Esophagus muscularis mucosa (tissue), 4 donors: ENCODE measurements around the gene TLCD1. TPM values are rescaled to one million over a fixed set of nuclear protein-coding genes. Genes with fewer than 3 reads are reported as not detected.

ENCODE experiments used
- DNase-seq: peaks from one replicate; pipeline ENCODE4 v3.0.0-alpha.2; 2017; ENCODE audit errors: extremely low spot score
- H3K27ac ChIP-seq, 4 donors: fragments of 200-600 bp; sonication (generic); replicated peaks in 1 of 4; 1 replicate in 3 of 4; 2 replicates in 1 of 4; pipeline ENCODE4 v1.5.1; 2016 to 2019; ENCODE audit warnings: mild to moderate bottlenecking in 1 of 4
- H3K27me3 ChIP-seq, 4 donors: fragments of 200-600 bp; sonication (generic); one replicate each; pipeline versions ENCODE4 v1.5.1 to v1.6.0; 2016 to 2019
- H3K36me3 ChIP-seq, 4 donors: fragments of 200-600 bp; sonication (generic); one replicate each; pipeline ENCODE4 v1.5.1; 2016 to 2019
- H3K4me1 ChIP-seq, 4 donors: fragments of 200-600 bp; sonication (generic); one replicate each; pipeline ENCODE4 v1.5.1; 2016 to 2019
- H3K4me3 ChIP-seq, 4 donors: fragments of 200-600 bp; sonication (generic); 1 replicate in 2 of 4; 2 replicates in 2 of 4; pipeline ENCODE4 v1.5.1; 2016 to 2019; ENCODE audit warnings: mild to moderate bottlenecking in 4 of 4, moderate library complexity in 1 of 4
- H3K9me3 ChIP-seq, 4 donors: fragments of 200-600 bp; sonication (generic); 1 replicate in 3 of 4; 2 replicates in 1 of 4; pipeline ENCODE4 v1.5.1; 2016 to 2019
- CTCF ChIP-seq, 3 experiments: fragments of 200-600 bp in 2 of 3; fragments of 450-650 bp in 1 of 3; sonication (generic) in 2 of 3; IDR thresholded peaks; one replicate each; pipeline ENCODE4 v1.5.1; 2017 to 2019; ENCODE audit warnings: antibody characterized with exemption in 3 of 3, mild to moderate bottlenecking in 2 of 3, moderate library complexity in 1 of 3
- EP300 ChIP-seq: sonication (generic); formaldehyde crosslinking; IDR thresholded peaks from one replicate; pipeline ENCODE4 v1.6.1; 2017; ENCODE audit warnings: antibody characterized with exemption
- POLR2A ChIP-seq: fragments of 450-650 bp; IDR thresholded peaks from one replicate; pipeline ENCODE4 v1.6.1; 2017; ENCODE audit warnings: antibody characterized with exemption, moderate library complexity, mild to moderate bottlenecking, low read depth
- POLR2AphosphoS5 ChIP-seq, 2 donors: sonication (generic); formaldehyde crosslinking; IDR thresholded peaks; one replicate each; pipeline ENCODE4 v1.6.1; 2017; ENCODE audit warnings: antibody characterized with exemption in 2 of 2
- WGBS: methylation state at CpG from one replicate; pipeline ENCODE4 v1.1.5; 2018; 5-methylcytosine and 5-hydroxymethylcytosine counted together
- intact Hi-C: fragments of 100-400 bp; cut with DNase I; formaldehyde crosslinking; loops from one replicate; pipeline ENCODE4 v1.15.1; 2023
- total RNA-seq, 4 donors: library from RNA; depleted of rRNA; stranded (reverse); fragments of >200 nt; gene quantifications; one replicate each; pipeline versions ENCODE4 v1.1.0 to v1.2.1, GENCODE V29; 2016

The TLCD1 gene
- total RNA-seq, 4 donors from 2014 or later = 1.0 to 1.5 (median 1.3) TPM; not detected in 1

- Histone ChIP-seq H3K9me3 (no peaks in the 10 kb centered on the region), H3K27me3 (no peaks in the 10 kb centered on the region), H3K4me3 (peak overlapping the region; percentile 67 to 95 (median 76)), H3K4me1 (peaks cover 50 to 72% (median 63%) of the 10 kb centered on the region in 4 donors), H3K27ac (peak overlapping the region; percentile 88 to 97 (median 90)), H3K36me3 (peaks cover 33 to 50% (median 46%) of the 10 kb centered on the region in 4 donors)
- 36% methylated on average over 18 of the region's 18 CpGs for WGBS
- no peak for DNase-seq
- no peak for TF ChIP-seq EP300
- no peak for TF ChIP-seq POLR2A
- TF ChIP-seq POLR2AphosphoS5 (IDR thresholded peaks at IDR 0.05) = no peak
- no peak for TF ChIP-seq CTCF (IDR thresholded peaks at IDR 0.05)
- intact Hi-C loops = no loop called here
Measured at GRCh38 chr17:28719021-28719433, 7.0 kb downstream of the TLCD1 start.

- intact Hi-C loops = no loop called here
- DNase-seq = no peak
- no peaks in the 10 kb centered on the region for H3K9me3 ChIP-seq
- peaks cover 50 to 72% (median 63%) of the 10 kb centered on the region in 4 donors for H3K4me1 ChIP-seq
- peak overlapping the region; percentile 88 to 97 (median 90) for H3K27ac ChIP-seq
- 37% methylated on average over 18 of the region's 18 CpGs for WGBS
- peaks cover 27 to 50% (median 45%) of the 10 kb centered on the region in 4 donors for H3K36me3 ChIP-seq
- H3K27me3 ChIP-seq = no peaks in the 10 kb centered on the region
- peak overlapping the region; percentile 68 to 95 (median 76) for H3K4me3 ChIP-seq
- TF ChIP-seq POLR2AphosphoS5 (IDR thresholded peaks at IDR 0.05) (no peak), POLR2A (no peak), EP300 (no peak), CTCF (IDR thresholded peaks at IDR 0.05) (no peak)
Measured at GRCh38 chr17:28718333-28719020, 7.6 kb downstream of the TLCD1 start.

- Histone ChIP-seq H3K27me3 (no peaks in the 10 kb centered on the region), H3K27ac (peak within 1 kb of the TSS; percentile 88 to 97 (median 90)), H3K4me1 (peaks cover 50 to 65% (median 62%) of the 10 kb centered on the region in 4 donors), H3K36me3 (peaks cover 20 to 50% (median 39%) of the 10 kb centered on the region in 4 donors), H3K9me3 (no peaks in the 10 kb centered on the region), H3K4me3 (peak within 1 kb of the TSS; percentile 68 to 83 (median 76))
- peak; percentile 95 for DNase-seq
- intact Hi-C loops = no loop called here
- WGBS = 27% methylated on average over 14 of the region's 60 CpGs
- TF ChIP-seq CTCF (IDR thresholded peaks at IDR 0.05) (peak; percentile 32 to 34 (median 33)), EP300 (no peak), POLR2AphosphoS5 (IDR thresholded peaks at IDR 0.05) (peak; percentile 44 to 82), POLR2A (peak; percentile 5)
Measured at GRCh38 chr17:28717578-28718332, 8.3 kb downstream of the TLCD1 start, which contains the start of gene RAB34. Gene RAB34, minus strand, starts transcription at chr17:28717868. Its CDS starts 602 bp downstream, at chr17:28717266.

- DNase-seq = no peak
- Histone ChIP-seq H3K27ac (peak overlapping the region; percentile 88 to 97 (median 90)), H3K4me3 (peak overlapping the region; percentile 68 to 83 (median 76)), H3K4me1 (peaks cover 48 to 65% (median 60%) of the 10 kb centered on the region in 4 donors), H3K9me3 (no peaks in the 10 kb centered on the region), H3K27me3 (no peaks in the 10 kb centered on the region), H3K36me3 (peaks cover 12 to 46% (median 31%) of the 10 kb centered on the region in 4 donors)
- intact Hi-C loops = no loop called here
- TF ChIP-seq CTCF (IDR thresholded peaks at IDR 0.05) (no peak), POLR2A (no peak), POLR2AphosphoS5 (IDR thresholded peaks at IDR 0.05) (no peak), EP300 (no peak)
- WGBS = 10% methylated on average over 13 of the region's 63 CpGs
Measured at GRCh38 chr17:28716740-28717577, 9.1 kb downstream of the TLCD1 start.
